ENCODE results near the gene RPIA.

- TF ChIP-seq CTCF (conservative IDR thresholded peaks at IDR 0.05 in 1 of 2, IDR thresholded peaks at IDR 0.05 in 1 of 2; ENCODE audit: extremely low read depth in 1 of 2, insufficient read depth in 1 of 2, low read depth in 1 of 2, low read length in 2 of 2) (no peak), EZH2 (IDR thresholded peaks at IDR 0.05; ENCODE audit: borderline replicate concordance, low read length) (no peak)
Observed at GRCh38 chr2:88746929-88747490, 55.5 kb downstream of the RPIA start.
